ENCODE results near the gene SELENOF.

SELENOF gene

DNA sequence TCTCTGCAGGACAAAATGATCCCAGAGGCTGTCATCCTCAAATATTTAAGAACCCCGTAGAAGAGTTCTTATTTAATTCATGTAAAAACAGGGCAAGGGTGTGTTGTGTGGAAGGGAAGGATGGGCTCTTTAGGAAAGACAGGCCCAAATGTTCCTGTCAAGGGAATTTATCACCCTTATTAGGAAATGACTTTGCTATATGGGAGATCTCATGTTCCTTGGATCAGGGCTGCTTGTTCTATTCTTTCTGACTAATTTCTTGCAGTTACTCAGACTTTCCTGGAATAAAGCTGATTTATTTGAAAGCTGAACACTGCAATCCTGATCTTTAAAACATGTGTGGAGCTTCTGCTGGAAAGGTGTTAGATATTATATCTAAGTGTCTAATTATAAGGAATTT, 72.8 kb downstream of the SELENOF start:
- no peak overlapping the region for H3K56ac ChIP-seq (ENCODE audit: low read length)
- no peaks in the 10 kb centered on the region for H3K4me1 ChIP-seq (ENCODE audit: control insufficient read depth, low read depth, low read length)
- H3K79me1 ChIP-seq (ENCODE audit: low read length): no peaks in the 10 kb centered on the region
- H4K5ac ChIP-seq (ENCODE audit: low read length): no peak overlapping the region
- H4K8ac ChIP-seq (ENCODE audit: low read depth, low read length): no peak overlapping the region
- no peak overlapping the region for H2BK5ac ChIP-seq (ENCODE audit: low read length)
- no peak overlapping the region for H2AK5ac ChIP-seq (ENCODE audit: low read length)
- no peak overlapping the region for H3K23ac ChIP-seq (ENCODE audit: low read length)
- no peak overlapping the region for H3K27ac ChIP-seq (ENCODE audit: low read depth, low read length)
- no peak overlapping the region for H2BK120ac ChIP-seq (ENCODE audit: low read depth, low read length)
- H3K36me3 ChIP-seq (ENCODE audit: control insufficient read depth, insufficient read depth, low read length): no peaks in the 10 kb centered on the region
- H3K4me2 ChIP-seq (ENCODE audit: low read length): no peak overlapping the region
- DNase-seq: no peak
- H3K18ac ChIP-seq (ENCODE audit: low read length): no peak overlapping the region
- no peak overlapping the region for H3K4ac ChIP-seq (ENCODE audit: low read depth, low read length)
- no peak overlapping the region for H3K4me3 ChIP-seq (ENCODE audit: low read length)
- no peaks in the 10 kb centered on the region for H3K79me2 ChIP-seq (ENCODE audit: control insufficient read depth, insufficient read depth, low read length)
- no peaks in the 10 kb centered on the region for H3K27me3 ChIP-seq (ENCODE audit: insufficient read depth, low read length, poor library complexity)
- H3K9ac ChIP-seq (ENCODE audit: low read length): no peak overlapping the region
- H2BK15ac ChIP-seq (replicated peaks; ENCODE audit: low read depth): no peak overlapping the region
- WGBS (ENCODE audit: extremely low coverage, insufficient coverage, low lambda C conversion rate): no CpG with 5 or more reads among the region's 1 CpG

DNA sequence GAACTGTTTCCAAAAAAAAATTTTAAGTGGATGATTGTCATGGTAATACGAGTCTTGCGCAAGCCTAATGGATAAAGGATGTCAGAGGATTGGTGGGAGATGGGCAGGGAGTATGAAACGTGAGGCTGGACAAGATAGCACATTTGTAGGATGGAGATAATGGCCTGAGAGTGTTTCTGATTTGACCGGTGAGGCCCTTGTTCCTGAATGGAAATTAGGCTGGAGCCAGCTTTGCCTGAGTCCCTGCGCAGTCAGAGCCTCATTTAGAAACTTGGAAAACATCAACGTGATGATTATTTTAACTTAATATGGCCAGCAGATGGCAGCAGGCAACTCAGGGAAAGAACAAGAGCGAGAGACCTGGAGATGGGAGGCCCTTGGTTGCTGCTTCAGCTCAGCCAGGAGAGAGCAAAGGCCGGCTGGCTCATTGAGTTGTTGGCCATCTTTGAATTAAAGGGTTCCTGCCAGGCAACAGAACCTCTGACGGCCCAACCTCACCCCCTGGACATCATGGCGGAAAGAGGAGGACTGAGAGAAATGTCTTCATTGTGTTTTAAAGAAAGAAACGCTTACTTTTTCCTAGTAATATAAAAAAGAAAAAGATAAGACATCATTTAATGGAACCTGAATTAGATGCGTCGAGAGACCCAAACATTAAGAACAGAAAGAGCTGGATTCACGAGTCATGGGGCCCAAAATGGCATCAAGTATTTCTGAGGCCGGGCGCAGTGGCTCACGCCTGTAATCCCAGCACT, 80.3 kb downstream of the SELENOF start:
- Histone ChIP-seq H3K4me1 (ENCODE audit: control insufficient read depth, low read depth, low read length) (no peaks in the 10 kb centered on the region), H2AK5ac (ENCODE audit: low read length) (no peak overlapping the region), H3K9ac (ENCODE audit: low read length) (no peak overlapping the region), H3K23ac (ENCODE audit: low read length) (no peak overlapping the region), H2BK120ac (ENCODE audit: low read depth, low read length) (no peak overlapping the region), H3K27ac (ENCODE audit: low read depth, low read length) (no peak overlapping the region), H3K56ac (ENCODE audit: low read length) (no peak overlapping the region), H3K79me1 (ENCODE audit: low read length) (no peaks in the 10 kb centered on the region), H3K4me3 (ENCODE audit: low read length) (no peak overlapping the region), H3K36me3 (ENCODE audit: control insufficient read depth, insufficient read depth, low read length) (no peaks in the 10 kb centered on the region), H3K4me2 (ENCODE audit: low read length) (no peak overlapping the region), H3K27me3 (ENCODE audit: insufficient read depth, low read length, poor library complexity) (no peaks in the 10 kb centered on the region), H2BK15ac (replicated peaks; ENCODE audit: low read depth) (no peak overlapping the region), H3K4ac (ENCODE audit: low read depth, low read length) (no peak overlapping the region), H3K79me2 (ENCODE audit: control insufficient read depth, insufficient read depth, low read length) (no peaks in the 10 kb centered on the region), H3K18ac (ENCODE audit: low read length) (no peak overlapping the region), H4K5ac (ENCODE audit: low read length) (no peak overlapping the region), H4K8ac (ENCODE audit: low read depth, low read length) (no peak overlapping the region), H2BK5ac (ENCODE audit: low read length) (no peak overlapping the region)
- DNase-seq: peak; percentile 95
- no CpG with 5 or more reads among the region's 17 CpGs for WGBS (ENCODE audit: extremely low coverage, insufficient coverage, low lambda C conversion rate)

DNA sequence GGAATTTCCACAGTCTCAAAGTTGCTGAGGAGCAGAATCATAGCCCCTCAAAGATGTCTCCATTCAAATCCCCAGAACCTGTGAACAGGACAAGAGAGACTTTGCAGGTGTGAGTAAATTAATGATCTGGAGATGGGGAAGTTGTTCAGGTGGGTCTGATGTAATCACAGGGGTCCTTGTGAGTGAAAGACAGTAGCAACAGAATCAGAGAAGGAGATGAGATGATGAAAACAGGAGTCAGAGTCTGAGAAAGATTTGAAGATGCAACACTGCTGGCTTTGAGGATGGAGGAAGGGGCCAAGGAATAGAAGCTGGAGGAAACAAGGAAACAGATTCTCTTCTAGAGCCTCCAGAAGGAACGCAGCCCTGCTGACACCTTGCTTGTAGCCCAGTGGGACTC, 81.5 kb downstream of the SELENOF start:
- H3K4ac ChIP-seq (ENCODE audit: low read depth, low read length): no peak overlapping the region
- no peak overlapping the region for H3K4me2 ChIP-seq (ENCODE audit: low read length)
- no peak overlapping the region for H4K8ac ChIP-seq (ENCODE audit: low read depth, low read length)
- no peaks in the 10 kb centered on the region for H3K79me1 ChIP-seq (ENCODE audit: low read length)
- H3K27ac ChIP-seq (ENCODE audit: low read depth, low read length): no peak overlapping the region
- no CpG with 5 or more reads among the region's 1 CpG for WGBS (ENCODE audit: extremely low coverage, insufficient coverage, low lambda C conversion rate)
- no peak overlapping the region for H4K5ac ChIP-seq (ENCODE audit: low read length)
- H3K4me3 ChIP-seq (ENCODE audit: low read length): no peak overlapping the region
- no peak for DNase-seq
- H2BK15ac ChIP-seq (replicated peaks; ENCODE audit: low read depth): no peak overlapping the region
- H3K18ac ChIP-seq (ENCODE audit: low read length): no peak overlapping the region
- H3K79me2 ChIP-seq (ENCODE audit: control insufficient read depth, insufficient read depth, low read length): no peaks in the 10 kb centered on the region
- no peak overlapping the region for H3K9ac ChIP-seq (ENCODE audit: low read length)
- no peaks in the 10 kb centered on the region for H3K27me3 ChIP-seq (ENCODE audit: insufficient read depth, low read length, poor library complexity)
- no peak overlapping the region for H2BK120ac ChIP-seq (ENCODE audit: low read depth, low read length)
- no peaks in the 10 kb centered on the region for H3K36me3 ChIP-seq (ENCODE audit: control insufficient read depth, insufficient read depth, low read length)
- no peak overlapping the region for H3K23ac ChIP-seq (ENCODE audit: low read length)
- H2BK5ac ChIP-seq (ENCODE audit: low read length): no peak overlapping the region
- no peak overlapping the region for H3K56ac ChIP-seq (ENCODE audit: low read length)
- H3K4me1 ChIP-seq (ENCODE audit: control insufficient read depth, low read depth, low read length): no peaks in the 10 kb centered on the region
- no peak overlapping the region for H2AK5ac ChIP-seq (ENCODE audit: low read length)

DNA sequence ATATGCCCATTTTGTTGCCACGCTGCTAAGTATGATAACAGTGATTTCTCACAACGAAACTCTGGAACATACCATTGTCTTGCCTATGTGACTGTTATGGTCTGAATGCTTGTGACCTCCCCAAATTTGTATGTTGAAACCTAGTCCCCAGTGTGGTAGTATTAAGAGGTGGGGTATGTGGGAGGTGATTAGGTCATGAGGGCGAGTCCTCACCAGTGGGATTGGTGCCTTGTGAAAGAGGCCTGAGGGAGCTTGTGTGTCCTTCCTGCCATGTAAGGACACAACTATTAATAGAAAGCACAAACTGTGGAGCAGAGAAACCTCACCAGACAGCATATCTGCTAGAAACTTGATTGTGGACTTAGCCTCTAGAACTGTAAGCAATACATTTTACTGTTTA, 84.6 kb downstream of the SELENOF start:
- no peak overlapping the region for H3K56ac ChIP-seq (ENCODE audit: low read length)

DNA sequence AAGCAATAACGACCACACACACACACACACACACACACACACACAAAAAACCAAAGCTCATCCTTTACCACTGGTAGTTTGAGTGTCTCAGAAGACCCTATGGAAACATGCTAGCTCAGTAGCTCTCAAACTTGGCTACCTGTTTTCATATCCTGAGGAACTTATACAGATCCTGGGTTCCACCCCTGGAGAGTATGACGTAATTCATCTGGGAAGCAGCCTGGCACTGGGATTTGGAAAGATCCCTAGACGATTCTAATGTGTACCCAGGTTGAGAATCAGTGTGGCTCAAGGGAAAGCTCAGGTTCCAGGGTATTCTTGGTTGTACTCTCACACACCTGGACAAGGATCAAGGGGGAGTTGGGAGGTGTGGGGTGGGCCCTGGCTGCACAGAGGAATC, 85.9 kb downstream of the SELENOF start:
- Histone ChIP-seq H3K9ac (ENCODE audit: low read length) (no peak overlapping the region), H2BK15ac (replicated peaks; ENCODE audit: low read depth) (no peak overlapping the region), H3K23ac (ENCODE audit: low read length) (no peak overlapping the region), H3K27ac (ENCODE audit: low read depth, low read length) (no peak overlapping the region), H4K5ac (ENCODE audit: low read length) (no peak overlapping the region), H3K4me1 (ENCODE audit: control insufficient read depth, low read depth, low read length) (peaks cover 2% of the 10 kb centered on the region), H3K56ac (ENCODE audit: low read length) (no peak overlapping the region), H3K27me3 (ENCODE audit: insufficient read depth, low read length, poor library complexity) (no peaks in the 10 kb centered on the region), H4K8ac (ENCODE audit: low read depth, low read length) (no peak overlapping the region), H2BK5ac (ENCODE audit: low read length) (no peak overlapping the region), H3K4me2 (ENCODE audit: low read length) (no peak overlapping the region), H2BK120ac (ENCODE audit: low read depth, low read length) (no peak overlapping the region), H3K4ac (ENCODE audit: low read depth, low read length) (no peak overlapping the region), H2AK5ac (ENCODE audit: low read length) (no peak overlapping the region), H3K79me2 (ENCODE audit: control insufficient read depth, insufficient read depth, low read length) (no peaks in the 10 kb centered on the region), H3K4me3 (ENCODE audit: low read length) (no peak overlapping the region), H3K36me3 (ENCODE audit: control insufficient read depth, insufficient read depth, low read length) (no peaks in the 10 kb centered on the region), H3K79me1 (ENCODE audit: low read length) (no peaks in the 10 kb centered on the region), H3K18ac (ENCODE audit: low read length) (no peak overlapping the region)
- WGBS (ENCODE audit: extremely low coverage, insufficient coverage, low lambda C conversion rate): no CpG with 5 or more reads among the region's 3 CpGs
- DNase-seq: no peak

More for the DNA sequence above, 84.6 kb downstream of the SELENOF start:
- Histone ChIP-seq H3K79me2 (ENCODE audit: control insufficient read depth, insufficient read depth, low read length) (no peaks in the 10 kb centered on the region), H2BK15ac (replicated peaks; ENCODE audit: low read depth) (no peak overlapping the region), H3K4me1 (ENCODE audit: control insufficient read depth, low read depth, low read length) (no peaks in the 10 kb centered on the region), H3K79me1 (ENCODE audit: low read length) (no peaks in the 10 kb centered on the region), H3K36me3 (ENCODE audit: control insufficient read depth, insufficient read depth, low read length) (no peaks in the 10 kb centered on the region), H4K8ac (ENCODE audit: low read depth, low read length) (no peak overlapping the region), H2BK5ac (ENCODE audit: low read length) (no peak overlapping the region), H4K5ac (ENCODE audit: low read length) (no peak overlapping the region), H3K27me3 (ENCODE audit: insufficient read depth, low read length, poor library complexity) (no peaks in the 10 kb centered on the region), H3K4ac (ENCODE audit: low read depth, low read length) (no peak overlapping the region), H2AK5ac (ENCODE audit: low read length) (no peak overlapping the region), H3K23ac (ENCODE audit: low read length) (no peak overlapping the region), H3K27ac (ENCODE audit: low read depth, low read length) (no peak overlapping the region), H3K4me2 (ENCODE audit: low read length) (no peak overlapping the region), H3K18ac (ENCODE audit: low read length) (no peak overlapping the region), H3K9ac (ENCODE audit: low read length) (no peak overlapping the region), H3K4me3 (ENCODE audit: low read length) (no peak overlapping the region), H2BK120ac (ENCODE audit: low read depth, low read length) (no peak overlapping the region)
- no CpG with 5 or more reads among the region's 3 CpGs for WGBS (ENCODE audit: extremely low coverage, insufficient coverage, low lambda C conversion rate)
- no peak for DNase-seq

DNA sequence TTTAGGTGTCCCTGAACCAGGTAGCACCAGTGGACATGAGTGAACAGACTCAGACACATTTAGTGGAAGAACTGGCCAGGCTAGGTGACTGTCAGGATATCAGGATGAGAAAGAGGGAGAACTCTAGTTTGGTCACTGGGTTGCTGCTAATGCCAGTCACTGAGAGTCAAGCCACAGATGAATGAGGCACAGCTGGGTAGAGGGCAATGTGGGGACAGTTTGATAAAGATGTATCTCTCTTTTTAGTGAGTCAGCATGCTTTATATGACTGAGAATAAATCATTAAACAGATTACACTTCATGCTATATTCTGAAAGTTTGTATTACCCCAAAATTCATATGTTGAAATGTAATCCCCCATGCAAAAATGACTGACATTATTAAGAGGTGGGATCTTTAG, 87.1 kb downstream of the SELENOF start:
- Histone ChIP-seq H3K56ac (ENCODE audit: low read length) (no peak overlapping the region), H2BK15ac (replicated peaks; ENCODE audit: low read depth) (no peak overlapping the region), H3K27ac (ENCODE audit: low read depth, low read length) (no peak overlapping the region), H4K5ac (ENCODE audit: low read length) (no peak overlapping the region), H3K27me3 (ENCODE audit: insufficient read depth, low read length, poor library complexity) (no peaks in the 10 kb centered on the region), H3K4ac (ENCODE audit: low read depth, low read length) (no peak overlapping the region), H2BK120ac (ENCODE audit: low read depth, low read length) (no peak overlapping the region), H3K36me3 (ENCODE audit: control insufficient read depth, insufficient read depth, low read length) (no peaks in the 10 kb centered on the region), H4K8ac (ENCODE audit: low read depth, low read length) (no peak overlapping the region), H3K18ac (ENCODE audit: low read length) (no peak overlapping the region), H3K23ac (ENCODE audit: low read length) (no peak overlapping the region), H3K79me1 (ENCODE audit: low read length) (no peaks in the 10 kb centered on the region), H2AK5ac (ENCODE audit: low read length) (no peak overlapping the region), H3K4me2 (ENCODE audit: low read length) (no peak overlapping the region), H3K9ac (ENCODE audit: low read length) (no peak overlapping the region), H2BK5ac (ENCODE audit: low read length) (no peak overlapping the region), H3K4me3 (ENCODE audit: low read length) (no peak overlapping the region), H3K4me1 (ENCODE audit: control insufficient read depth, low read depth, low read length) (peaks cover 2% of the 10 kb centered on the region), H3K79me2 (ENCODE audit: control insufficient read depth, insufficient read depth, low read length) (no peaks in the 10 kb centered on the region)
- no peak for DNase-seq

All from mesendoderm (in vitro differentiated cells).